Uterus (tissue), 4 donors: ENCODE results near the gene PHPT1. TPM values are rescaled to one million over a fixed set of nuclear protein-coding genes. Genes with fewer than 3 reads are reported as not detected.

Source experiments
- DNase-seq, 2 donors: peaks; one replicate each; pipeline ENCODE4 v3.0.0-alpha.2; 2019 to 2020
- H3K27ac ChIP-seq, 2 donors: fragments of 200-600 bp; sonication (generic); 1 replicate in 1 of 2; 2 replicates in 1 of 2; pipeline ENCODE4 v1.5.1; 2016 to 2018
- H3K27me3 ChIP-seq, 2 donors: fragments of 200-600 bp; sonication (generic); one replicate each; pipeline ENCODE4 v1.5.1; 2018 to 2019; ENCODE audit warnings: control low read depth in 1 of 2
- H3K36me3 ChIP-seq, 2 donors: fragments of 200-600 bp; sonication (generic); one replicate each; pipeline ENCODE4 v1.5.1; 2019; ENCODE audit warnings: control low read depth in 1 of 2
- H3K4me1 ChIP-seq, 2 donors: fragments of 200-600 bp; sonication (generic); one replicate each; pipeline ENCODE4 v1.5.1; 2018 to 2019; ENCODE audit warnings: control low read depth in 1 of 2
- H3K4me3 ChIP-seq, 2 donors: fragments of 200-600 bp; sonication (generic); 1 replicate in 1 of 2; 2 replicates in 1 of 2; pipeline ENCODE4 v1.5.1; 2018 to 2019; ENCODE audit warnings: mild to moderate bottlenecking in 1 of 2
- H3K9me3 ChIP-seq, 2 donors: fragments of 200-600 bp; sonication (generic); one replicate each; pipeline ENCODE4 v1.5.1; 2019; ENCODE audit warnings: control low read depth in 1 of 2
- CTCF ChIP-seq, 4 experiments: fragments of 200-600 bp in 2 of 4; fragments of 450-650 bp in 2 of 4; sonication (generic) in 2 of 4; IDR thresholded peaks; one replicate each; pipeline ENCODE4 v1.5.1; 2016 to 2019; ENCODE audit warnings: antibody characterized with exemption in 4 of 4, mild to moderate bottlenecking in 2 of 4, moderate library complexity in 1 of 4
- POLR2A ChIP-seq, 2 donors: fragments of 450-650 bp; IDR thresholded peaks; one replicate each; pipeline ENCODE4 v1.6.1; 2016; ENCODE audit warnings: antibody characterized with exemption in 2 of 2, mild to moderate bottlenecking in 1 of 2, moderate library complexity in 1 of 2
- intact Hi-C: fragments of 100-400 bp; cut with DNase I; formaldehyde crosslinking; loops from one replicate; pipeline ENCODE4 v1.15.1; 2023; ENCODE audit warnings: low total_unique reads
- total RNA-seq, 4 donors: library from RNA; depleted of rRNA in 3 of 4; stranded (reverse); fragments of >200 nt in 3 of 4; gene quantifications; one replicate each; pipeline versions ENCODE4 v1.1.0 to v1.2.4, GENCODE V29; 2014 to 2023
- donor health status: DM: yes; HTN: yes; CAD: no.

Gene PHPT1
- total RNA-seq, 4 donors from 2014 or later = 12.4 to 55.5 (median 31.4) TPM

- H3K36me3 ChIP-seq = no peaks in the 10 kb centered on the region
- no peaks in the 10 kb centered on the region for H3K4me1 ChIP-seq
- H3K4me3 ChIP-seq = no peak overlapping the region
- no peaks in the 10 kb centered on the region for H3K9me3 ChIP-seq
- intact Hi-C loops = no loop called here
- TF ChIP-seq POLR2A (IDR thresholded peaks at IDR 0.05) (no peak), CTCF (IDR thresholded peaks at IDR 0.05) (no peak)
- H3K27ac ChIP-seq = no peak overlapping the region
- no peak for DNase-seq
- no peaks in the 10 kb centered on the region for H3K27me3 ChIP-seq
These were observed 22.3 kb upstream of the PHPT1 start for GRCh38 chr9:136826703-136827582.

- Histone ChIP-seq H3K9me3 (no peaks in the 10 kb centered on the region), H3K4me3 (no peak overlapping the region), H3K27me3 (no peaks in the 10 kb centered on the region), H3K4me1 (no peaks in the 10 kb centered on the region), H3K27ac (no peak overlapping the region), H3K36me3 (no peaks in the 10 kb centered on the region)
- DNase-seq = no peak
- no peak for TF ChIP-seq CTCF (IDR thresholded peaks at IDR 0.05)
- TF ChIP-seq POLR2A (IDR thresholded peaks at IDR 0.05) = no peak
- intact Hi-C loops = no loop called here
These were observed 21.3 kb upstream of the PHPT1 start for GRCh38 chr9:136827794-136828473.

- no peaks in the 10 kb centered on the region for H3K4me1 ChIP-seq
- intact Hi-C loops = no loop called here
- DNase-seq = no peak
These were observed 20.6 kb upstream of the PHPT1 start for GRCh38 chr9:136828474-136829140.

GRCh38 chr9:136829412-136829811 lies 19.8 kb upstream of the PHPT1 start:
- DNase-seq = no peak
- Histone ChIP-seq H3K27ac (no peak overlapping the region), H3K4me3 (no peak overlapping the region), H3K27me3 (no peaks in the 10 kb centered on the region), H3K9me3 (no peaks in the 10 kb centered on the region), H3K36me3 (no peaks in the 10 kb centered on the region), H3K4me1 (no peaks in the 10 kb centered on the region)
- intact Hi-C loops = no loop called here
- TF ChIP-seq POLR2A (IDR thresholded peaks at IDR 0.05) = no peak

More at GRCh38 chr9:136828474-136829140, 20.6 kb upstream of the PHPT1 start:
- Histone ChIP-seq H3K27ac (no peak overlapping the region), H3K4me3 (no peak overlapping the region), H3K27me3 (no peaks in the 10 kb centered on the region), H3K36me3 (no peaks in the 10 kb centered on the region), H3K9me3 (no peaks in the 10 kb centered on the region)
- TF ChIP-seq CTCF (IDR thresholded peaks at IDR 0.05) = no peak
- no peak for TF ChIP-seq POLR2A (IDR thresholded peaks at IDR 0.05)

- Histone ChIP-seq H3K36me3 (no peaks in the 10 kb centered on the region), H3K9me3 (no peaks in the 10 kb centered on the region), H3K4me1 (no peaks in the 10 kb centered on the region), H3K27me3 (no peaks in the 10 kb centered on the region), H3K27ac (no peak overlapping the region), H3K4me3 (no peak overlapping the region)
- intact Hi-C loops = no loop called here
- no peak for DNase-seq
- TF ChIP-seq POLR2A (IDR thresholded peaks at IDR 0.05) (no peak), CTCF (IDR thresholded peaks at IDR 0.05) (no peak)
These were observed 19.0 kb upstream of the PHPT1 start for GRCh38 chr9:136829981-136830885.
